H9 (cell line): ENCODE measurements around the gene LPP. TPM values are rescaled to one million over a fixed set of nuclear protein-coding genes. Genes with fewer than 3 reads are reported as not detected.

ENCODE experiments used
- DNase-seq: peaks from one replicate; pipeline ENCODE4 v3.0.0-alpha.2; 2017
- H2AFZ ChIP-seq: one replicate; pipeline ENCODE4 v1.6.1; 2013; ENCODE audit warnings: mild to moderate bottlenecking, low read length, control low read depth, moderate library complexity
- H2AK5ac ChIP-seq: 2 replicates; pipeline ENCODE4 v1.6.1; 2013; ENCODE audit warnings: low read length, control low read depth, mixed read lengths; ENCODE audit not compliant: insufficient read length
- H2BK120ac ChIP-seq: one replicate; pipeline ENCODE4 v1.6.1; 2013; ENCODE audit warnings: low read depth, mild to moderate bottlenecking, low read length, control low read depth, inconsistent platforms; ENCODE audit not compliant: poor library complexity, severe bottlenecking
- H2BK12ac ChIP-seq: 2 replicates; pipeline ENCODE4 v1.6.1; 2013; ENCODE audit warnings: low read length, control low read depth, mixed read lengths, low read depth; ENCODE audit not compliant: insufficient read length
- H2BK15ac ChIP-seq: 2 replicates; pipeline ENCODE4 v1.6.1; 2013; ENCODE audit warnings: low read depth, low read length, control low read depth
- H2BK20ac ChIP-seq: one replicate; pipeline ENCODE4 v1.6.1; 2013; ENCODE audit warnings: low read depth, mild to moderate bottlenecking, low read length, control low read depth, inconsistent platforms; ENCODE audit not compliant: poor library complexity, severe bottlenecking
- H2BK5ac ChIP-seq: 2 replicates; pipeline ENCODE4 v1.6.1; 2013; ENCODE audit warnings: low read length, control low read depth, mixed read lengths; ENCODE audit not compliant: insufficient read length
- H3K14ac ChIP-seq: 2 replicates; pipeline ENCODE4 v1.6.1; 2013; ENCODE audit warnings: low read length, control low read depth; ENCODE audit not compliant: insufficient read depth
- H3K18ac ChIP-seq: 2 replicates; pipeline ENCODE4 v1.6.1; 2013; ENCODE audit warnings: low read depth, mild to moderate bottlenecking, mixed read lengths, low read length, control low read depth; ENCODE audit not compliant: insufficient read length
- H3K23ac ChIP-seq: 2 replicates; pipeline ENCODE4 v1.6.1; 2013; ENCODE audit warnings: low read length, control low read depth, mixed read lengths, low read depth; ENCODE audit not compliant: insufficient read length
- H3K23me2 ChIP-seq: 2 replicates; pipeline ENCODE4 v1.6.1; 2013; ENCODE audit warnings: low read depth, mild to moderate bottlenecking, mixed read lengths, low read length, control low read depth; ENCODE audit not compliant: insufficient read length, poor library complexity, severe bottlenecking
- H3K27ac ChIP-seq: 2 replicates; pipeline ENCODE4 v1.5.1; 2013; ENCODE audit warnings: low read length, control low read depth, mixed read lengths, low read depth; ENCODE audit not compliant: insufficient read length
- H3K27me3 ChIP-seq: 2 replicates; pipeline ENCODE4 v1.6.1; 2013; ENCODE audit warnings: low read length, control low read depth, inconsistent platforms; ENCODE audit not compliant: insufficient read depth
- H3K4ac ChIP-seq: 2 replicates; pipeline ENCODE4 v1.6.1; 2013; ENCODE audit warnings: low read depth, mild to moderate bottlenecking, control low read depth, inconsistent platforms, low read length, moderate library complexity
- H3K4me1 ChIP-seq: 2 replicates; pipeline ENCODE4 v1.6.1; 2013; ENCODE audit warnings: low read length, control low read depth, inconsistent platforms; ENCODE audit not compliant: insufficient read depth
- H3K4me2 ChIP-seq: 2 replicates; pipeline ENCODE4 v1.6.1; 2013; ENCODE audit warnings: low read length, control low read depth, mixed read lengths; ENCODE audit not compliant: insufficient read length, insufficient read depth
- H3K56ac ChIP-seq: 2 replicates; pipeline ENCODE4 v1.6.1; 2013; ENCODE audit warnings: low read depth, mild to moderate bottlenecking, mixed read lengths, low read length, control low read depth; ENCODE audit not compliant: insufficient read length
- H3K79me1 ChIP-seq: 2 replicates; pipeline ENCODE4 v1.6.1; 2013; ENCODE audit warnings: low read depth, mild to moderate bottlenecking, moderate library complexity, low read length, control low read depth, inconsistent platforms; ENCODE audit not compliant: insufficient read depth, poor library complexity, severe bottlenecking
- H3K79me2 ChIP-seq: 2 replicates; pipeline ENCODE4 v1.6.1; 2013; ENCODE audit warnings: low read length, control low read depth, inconsistent platforms; ENCODE audit not compliant: insufficient read depth
- H3K9ac ChIP-seq: 2 replicates; pipeline ENCODE4 v1.6.1; 2013; ENCODE audit warnings: low read length, control low read depth, mixed read lengths; ENCODE audit not compliant: insufficient read length; ENCODE audit errors: extremely low read depth
- H3K9me3 ChIP-seq: one replicate; pipeline ENCODE4 v1.6.1; 2013; ENCODE audit warnings: low read depth, low read length, inconsistent platforms; ENCODE audit not compliant: control insufficient read depth
- H3T11ph ChIP-seq: one replicate; pipeline ENCODE4 v1.6.1; 2013; ENCODE audit warnings: mild to moderate bottlenecking, low read length, control low read depth, inconsistent platforms
- H4K20me1 ChIP-seq: one replicate; pipeline ENCODE4 v1.6.1; 2013; ENCODE audit not compliant: control insufficient read depth, insufficient read length, insufficient read depth
- H4K5ac ChIP-seq: 2 replicates; pipeline ENCODE4 v1.6.1; 2013; ENCODE audit warnings: low read depth, mild to moderate bottlenecking, mixed read lengths, low read length, control low read depth; ENCODE audit not compliant: insufficient read length
- H4K8ac ChIP-seq: replicated peaks from 2 replicates; pipeline ENCODE4 v1.6.1; 2013; ENCODE audit warnings: low read length, control low read depth, mixed read lengths, low read depth; ENCODE audit not compliant: insufficient read length
- H4K91ac ChIP-seq: 2 replicates; pipeline ENCODE4 v1.6.1; 2013; ENCODE audit warnings: low read depth, mild to moderate bottlenecking, moderate library complexity, mixed read lengths, low read length, control low read depth; ENCODE audit not compliant: insufficient read length
- H3K27ac Mint-ChIP-seq, 3 experiments: 2 replicates in 2 of 3; 3 replicates in 1 of 3; pipeline ENCODE4 v1.8.0; 2020 to 2021; ENCODE audit warnings: mixed read lengths in 3 of 3, mild to moderate bottlenecking in 1 of 3, moderate library complexity in 1 of 3
- H3K27me3 Mint-ChIP-seq: 2 replicates; pipeline ENCODE4 v1.8.0; 2021; ENCODE audit warnings: low read depth, mild to moderate bottlenecking, moderate library complexity, mixed read lengths
- H3K36me3 Mint-ChIP-seq, 3 experiments: 2 replicates in 2 of 3; 3 replicates in 1 of 3; pipeline ENCODE4 v1.8.0; 2020 to 2021; ENCODE audit warnings: low read depth in 3 of 3, mixed read lengths in 3 of 3; ENCODE audit not compliant: insufficient read depth in 1 of 3
- H3K4me1 Mint-ChIP-seq, 2 experiments: 2 replicates each; pipeline ENCODE4 v1.8.0; 2020; ENCODE audit warnings: mixed read lengths in 2 of 2
- H3K4me3 Mint-ChIP-seq, 2 experiments: 2 replicates in 1 of 2; 3 replicates in 1 of 2; pipeline ENCODE4 v1.8.0; 2020 to 2021; ENCODE audit warnings: mild to moderate bottlenecking in 2 of 2, mixed read lengths in 2 of 2, moderate library complexity in 1 of 2
- H3K9me3 Mint-ChIP-seq, 2 experiments: 2 replicates in 1 of 2; 3 replicates in 1 of 2; pipeline ENCODE4 v1.8.0; 2020; ENCODE audit warnings: mild to moderate bottlenecking in 2 of 2, mixed read lengths in 2 of 2, moderate library complexity in 1 of 2
- CTCF ChIP-seq: fragments of 200-600 bp; sonication (generic); conservative IDR thresholded peaks from 3 replicates; pipeline ENCODE4 v1.8.0; 2021; ENCODE audit warnings: antibody characterized with exemption, mild to moderate bottlenecking
- total RNA-seq: library from RNA; stranded (reverse); gene quantifications from 2 replicates; pipeline ENCODE4 v1.2.1, GENCODE V29; 2021

LPP gene
- total RNA-seq, 1 experiment from 2014 or later, result 64.6 TPM

- H4K5ac ChIP-seq, result no peak overlapping the region
- no peak overlapping the region for H4K8ac ChIP-seq
- no peak overlapping the region for H2AK5ac ChIP-seq
- H3K27me3 ChIP-seq, result no peaks in the 10 kb centered on the region
- H3K18ac ChIP-seq, result no peak overlapping the region
- H3K23ac ChIP-seq, result no peak overlapping the region
- H3K14ac ChIP-seq, result no peak overlapping the region
- DNase-seq, result no peak
- Mint-ChIP-seq H3K27me3 (no peaks in the 10 kb centered on the region), H3K9me3 (no peaks in the 10 kb centered on the region), H3K4me1 (peaks cover 18% of the 10 kb centered on the region in 2 experiments), H3K36me3 (no peaks in the 10 kb centered on the region), H3K27ac (no peak overlapping the region), H3K4me3 (no peak overlapping the region)
- no peaks in the 10 kb centered on the region for H3K4me1 ChIP-seq
- no peak overlapping the region for H2BK12ac ChIP-seq
- H3K4me2 ChIP-seq, result no peak overlapping the region
- no peak overlapping the region for H3K56ac ChIP-seq
- H2BK20ac ChIP-seq, result no peak overlapping the region
- H3K79me2 ChIP-seq, result no peaks in the 10 kb centered on the region; the same call in 1 of the 2 replicates
- H4K91ac ChIP-seq, result no peak overlapping the region
- no peak overlapping the region for H3T11ph ChIP-seq
- H3K23me2 ChIP-seq, result no peaks in the 10 kb centered on the region
- no peak overlapping the region for H2BK5ac ChIP-seq
- H3K9ac ChIP-seq, result no peak overlapping the region
- H3K4ac ChIP-seq, result no peak overlapping the region
- no peaks in the 10 kb centered on the region for H3K9me3 ChIP-seq
- no peak for TF ChIP-seq CTCF
- H2BK15ac ChIP-seq, result no peak overlapping the region
- no peak overlapping the region for H3K27ac ChIP-seq
- H2AFZ ChIP-seq, result no peak overlapping the region
- no peaks in the 10 kb centered on the region for H4K20me1 ChIP-seq
- no peaks in the 10 kb centered on the region for H3K79me1 ChIP-seq
- no peak overlapping the region for H2BK120ac ChIP-seq
These were observed 377.3 kb downstream of the LPP start for GRCh38 chr3:188531210-188531609.
